Subcutaneous adipose tissue (tissue), 4 donors: ENCODE data around the gene ECM1. TPM values are rescaled to one million over a fixed set of nuclear protein-coding genes. Genes with fewer than 3 reads are reported as not detected.

Experiments used
- CTCF ChIP-seq: fragments of 450-650 bp; IDR thresholded peaks from one replicate; pipeline ENCODE4 v1.5.1; 2016; ENCODE audit warnings: low read depth, mild to moderate bottlenecking, control low read depth, antibody characterized with exemption, moderate library complexity
- small RNA-seq: library from RNA; depleted of rRNA; stranded (forward); fragments of <200 nt; gene quantifications from one replicate; pipeline ENCODE3, GENCODE V24; 2016
- total RNA-seq, 4 donors: library from RNA; depleted of rRNA; stranded (reverse); fragments of >200 nt; gene quantifications; one replicate each; pipeline ENCODE4 v1.1.0, GENCODE V29; 2016

ECM1 gene
- total RNA-seq, 4 donors from 2014 or later, result 12.1 to 53.2 (median 29.5) TPM

- no peak for TF ChIP-seq CTCF
Measured at GRCh38 chr1:150559656-150560010, 51.7 kb downstream of the ECM1 start.

- no peak for TF ChIP-seq CTCF
Measured at GRCh38 chr1:150560011-150560438, 52.1 kb downstream of the ECM1 start.

GRCh38 chr1:150560576-150561253, 52.8 kb downstream of the ECM1 start:
- TF ChIP-seq CTCF, result no peak

GRCh38 chr1:150561254-150561973, 53.5 kb downstream of the ECM1 start:
- no peak for TF ChIP-seq CTCF

GRCh38 chr1:150561974-150562445, 54.1 kb downstream of the ECM1 start:
- no peak for TF ChIP-seq CTCF

GRCh38 chr1:150562446-150563339, 54.8 kb downstream of the ECM1 start:
- TF ChIP-seq CTCF, result no peak

Small RNA genes lying within 50 kb of the gene (small RNA-seq; reads per million reads assigned to genes)
- not detected for gene MIR4257

Other genes starting within 250 kb of the ECM1 start
- gene APH1A, start 239.1 kb upstream of the ECM1 start, total RNA-seq, result 10 to 100 TPM; 58.2 to 94.0 (median 72.4) TPM
- gene C1orf54, start 235.3 kb upstream of the ECM1 start, total RNA-seq, result 10 to 100 TPM in 1 of 4 donors, 1 to 10 TPM in 2, under 1 TPM in 1; 0.94 to 17.8 (median 6.5) TPM
- 1 to 10 TPM in 3 of 4 donors, under 1 TPM in 1; 0.85 to 4.1 (median 3.1) TPM for gene CIART, start 225.6 kb upstream of the ECM1 start, total RNA-seq
- gene MRPS21, start 214.2 kb upstream of the ECM1 start, total RNA-seq, result 10 to 100 TPM; 30.0 to 47.9 (median 38.2) TPM
- gene PRPF3, start 186.6 kb upstream of the ECM1 start, total RNA-seq, result 10 to 100 TPM; 36.2 to 83.3 (median 47.7) TPM
- gene RPRD2, start 144.0 kb upstream of the ECM1 start, total RNA-seq, result 10 to 100 TPM; 17.2 to 24.9 (median 19.5) TPM
- gene TARS2, start 20.7 kb upstream of the ECM1 start, total RNA-seq, result 10 to 100 TPM in 3 of 4 donors, 1 to 10 TPM in 1; 8.2 to 16.7 (median 15.9) TPM
- not detected for gene FALEC, start 7.6 kb downstream of the ECM1 start, total RNA-seq
- 10 to 100 TPM; 36.3 to 53.9 (median 49.1) TPM for gene ADAMTSL4, start 41.3 kb downstream of the ECM1 start, total RNA-seq
- 100 to 1,000 TPM; 180 to 328 (median 225) TPM for gene MCL1, start 71.5 kb downstream of the ECM1 start, total RNA-seq
- gene ENSA, start 121.5 kb downstream of the ECM1 start, total RNA-seq, result 100 to 1,000 TPM; 109 to 165 (median 114) TPM
- 10 to 100 TPM; 16.8 to 29.2 (median 19.1) TPM for gene GOLPH3L, start 189.0 kb downstream of the ECM1 start, total RNA-seq
- gene HORMAD1, start 212.8 kb downstream of the ECM1 start, total RNA-seq, result 1 to 10 TPM in 2 of 4 donors, not detected in 2; 2.4 to 4.4 TPM